HL-60 (cell line): Measurements from ENCODE around the gene LGALSL.

Source experiments
- DNase-seq, 2 experiments: peaks; one replicate each; pipeline ENCODE4 v3.0.0-alpha.2; 2010 to 2020; ENCODE audit warnings: low read depth in 1 of 2, low spot score in 1 of 2
- H3K27ac ChIP-seq: fragments of 250-450 bp; sonication (Bioruptor Pico); replicated peaks from 2 replicates; pipeline ENCODE4 v1.5.1; 2020; ENCODE audit warnings: mild to moderate bottlenecking, moderate library complexity
- H3K27me3 ChIP-seq: fragments of 250-450 bp; sonication (Bioruptor Pico); 2 replicates; pipeline ENCODE4 v1.5.1; 2021; ENCODE audit warnings: mild to moderate bottlenecking, moderate library complexity; ENCODE audit not compliant: insufficient read depth, poor library complexity, severe bottlenecking
- H3K4me3 ChIP-seq: replicated peaks from 2 replicates; pipeline ENCODE4 v1.5.1; 2011; ENCODE audit warnings: mild to moderate bottlenecking, control low read depth, low read length; ENCODE audit not compliant: insufficient read depth
- CTCF ChIP-seq: IDR thresholded peaks from one replicate; pipeline ENCODE4 v1.5.1; 2011; ENCODE audit warnings: low read length, control low read depth, inconsistent platforms; ENCODE audit not compliant: insufficient read depth
- GABPA ChIP-seq: IDR thresholded peaks from 2 replicates; pipeline ENCODE4 v1.6.1; 2012; ENCODE audit warnings: low read depth
- POLR2AphosphoS5 ChIP-seq: IDR thresholded peaks from 2 replicates; pipeline ENCODE4 v1.6.1; 2012; ENCODE audit warnings: low read depth
- REST ChIP-seq: IDR thresholded peaks from 2 replicates; pipeline ENCODE4 v1.6.1; 2012; ENCODE audit warnings: low read depth; ENCODE audit not compliant: insufficient replicate concordance
- SPI1 ChIP-seq: IDR thresholded peaks from 2 replicates; pipeline ENCODE4 v1.6.1; 2012; ENCODE audit warnings: low read depth, mild to moderate bottlenecking, borderline replicate concordance

The LGALSL gene

GRCh38 chr2:64462171-64462570 lies 8.2 kb downstream of the LGALSL start:
- H3K27ac ChIP-seq, result no peak overlapping the region
- no peak for DNase-seq

GRCh38 chr2:64462940-64463700 lies 9.2 kb downstream of the LGALSL start:
- DNase-seq, result no peak
- Histone ChIP-seq H3K27ac (no peak overlapping the region), H3K4me3 (no peak overlapping the region), H3K27me3 (no peaks in the 10 kb centered on the region)
- TF ChIP-seq SPI1 (no peak), POLR2AphosphoS5 (no peak), GABPA (no peak), REST (no peak), CTCF (no peak)

More at GRCh38 chr2:64462171-64462570, 8.2 kb downstream of the LGALSL start:
- Histone ChIP-seq H3K27me3 (no peaks in the 10 kb centered on the region), H3K4me3 (no peak overlapping the region)
- no peak for TF ChIP-seq REST
- TF ChIP-seq POLR2AphosphoS5, result no peak
- no peak for TF ChIP-seq SPI1
- no peak for TF ChIP-seq GABPA
- no peak for TF ChIP-seq CTCF

DNA sequence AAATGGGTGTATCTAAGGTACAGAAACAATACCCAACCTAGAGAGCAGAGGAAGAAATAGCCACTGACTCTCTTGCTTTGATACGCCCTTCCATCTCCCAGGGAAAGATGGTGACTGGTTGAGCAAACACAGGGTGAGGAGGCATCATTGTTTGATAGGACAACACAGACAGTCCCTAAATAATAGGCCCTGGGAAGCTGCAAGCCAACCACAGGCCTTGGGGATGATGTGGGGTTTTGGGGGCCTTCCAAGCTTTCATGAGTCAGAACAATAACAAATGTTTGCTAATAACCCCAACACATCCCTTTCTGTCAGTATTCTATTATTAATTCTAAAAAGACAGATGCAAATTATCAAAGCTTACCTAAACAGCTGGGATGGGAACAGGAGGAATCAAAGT lies 9.8 kb downstream of the LGALSL start:
- TF ChIP-seq GABPA (no peak), SPI1 (no peak)
- no peak for DNase-seq
- no peaks in the 10 kb centered on the region for H3K27me3 ChIP-seq
- no peak overlapping the region for H3K27ac ChIP-seq
- no peak overlapping the region for H3K4me3 ChIP-seq

DNA sequence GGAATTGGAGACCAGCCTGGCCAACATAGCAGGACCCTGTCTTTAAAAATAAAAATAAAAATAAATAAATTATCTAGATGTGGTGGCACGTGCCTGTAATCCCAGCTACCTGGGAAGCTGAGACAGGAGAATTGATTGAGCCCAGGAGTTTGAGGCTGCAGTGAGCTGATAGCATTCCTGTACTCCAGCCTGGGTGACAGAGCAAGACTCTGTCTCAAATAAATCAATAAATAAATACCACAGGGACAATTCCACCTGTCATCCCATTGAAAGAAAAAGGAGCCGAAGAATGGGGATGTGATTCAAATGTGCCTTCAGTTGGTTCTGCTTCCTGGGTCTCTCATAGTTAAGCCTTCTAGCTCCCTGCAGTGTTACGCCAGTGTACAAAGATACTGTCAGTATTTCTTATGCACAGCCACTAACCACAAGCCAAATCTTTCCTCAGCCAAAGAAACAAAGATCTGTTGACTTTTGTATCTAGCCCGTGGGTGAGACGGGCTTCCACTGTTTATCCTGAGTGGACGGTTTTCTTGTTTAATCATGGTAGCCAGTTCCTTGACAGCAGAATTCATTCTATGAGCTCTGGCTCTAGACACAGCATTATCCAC lies 12.6 kb downstream of the LGALSL start:
- Histone ChIP-seq H3K4me3 (no peak overlapping the region), H3K27ac (peak overlapping the region; percentile 78), H3K27me3 (no peaks in the 10 kb centered on the region)
- no peak for TF ChIP-seq CTCF
- no peak for TF ChIP-seq GABPA
- no peak for TF ChIP-seq SPI1
- no peak; the same call in 1 of the 2 replicates for TF ChIP-seq POLR2AphosphoS5
- no peak for TF ChIP-seq REST
- DNase-seq, result peak in 1 of 2 experiments; percentile 76
